Mesendoderm (in vitro differentiated cells): ENCODE results near the gene VWA2.

Experiments
- DNase-seq: peaks from one replicate; pipeline ENCODE4 v3.0.0; 2013
- H2AK5ac ChIP-seq: 2 replicates; pipeline ENCODE4 v1.6.1; 2013; ENCODE audit warnings: low read length, inconsistent platforms
- H2BK120ac ChIP-seq: 2 replicates; pipeline ENCODE4 v1.6.1; 2013; ENCODE audit warnings: low read depth, mild to moderate bottlenecking, low read length, moderate library complexity, mixed read lengths
- H2BK15ac ChIP-seq: replicated peaks from 2 replicates; pipeline ENCODE4 v1.6.1; 2013; ENCODE audit warnings: low read depth, mild to moderate bottlenecking, moderate library complexity
- H2BK5ac ChIP-seq: 2 replicates; pipeline ENCODE4 v1.6.1; 2013; ENCODE audit warnings: low read length, inconsistent platforms
- H3K18ac ChIP-seq: 2 replicates; pipeline ENCODE4 v1.6.1; 2013; ENCODE audit warnings: mild to moderate bottlenecking, low read length, mixed read lengths
- H3K23ac ChIP-seq: one replicate; pipeline ENCODE4 v1.6.1; 2013; ENCODE audit warnings: low read length
- H3K27ac ChIP-seq: 2 replicates; pipeline ENCODE4 v1.5.1; 2013; ENCODE audit warnings: low read depth, mild to moderate bottlenecking, inconsistent platforms, low read length, moderate library complexity
- H3K27me3 ChIP-seq: 2 replicates; pipeline ENCODE4 v1.6.1; 2013; ENCODE audit warnings: low read length, control low read depth, mild to moderate bottlenecking, inconsistent platforms; ENCODE audit not compliant: insufficient read depth, poor library complexity
- H3K36me3 ChIP-seq: 2 replicates; pipeline ENCODE4 v1.6.1; 2013; ENCODE audit warnings: low read length, inconsistent platforms; ENCODE audit not compliant: control insufficient read depth, insufficient read depth
- H3K4ac ChIP-seq: one replicate; pipeline ENCODE4 v1.6.1; 2013; ENCODE audit warnings: low read depth, mild to moderate bottlenecking, low read length, moderate library complexity
- H3K4me1 ChIP-seq: 2 replicates; pipeline ENCODE4 v1.6.1; 2013; ENCODE audit warnings: low read depth, low read length, inconsistent platforms; ENCODE audit not compliant: control insufficient read depth
- H3K4me2 ChIP-seq: 2 replicates; pipeline ENCODE4 v1.6.1; 2013; ENCODE audit warnings: low read length
- H3K4me3 ChIP-seq: 2 replicates; pipeline ENCODE4 v1.5.1; 2013; ENCODE audit warnings: mild to moderate bottlenecking, low read length
- H3K56ac ChIP-seq: one replicate; pipeline ENCODE4 v1.6.1; 2013; ENCODE audit warnings: low read length
- H3K79me1 ChIP-seq: 2 replicates; pipeline ENCODE4 v1.6.1; 2013; ENCODE audit warnings: low read length, inconsistent platforms
- H3K79me2 ChIP-seq: 2 replicates; pipeline ENCODE4 v1.6.1; 2013; ENCODE audit warnings: mild to moderate bottlenecking, low read length; ENCODE audit not compliant: control insufficient read depth, insufficient read depth
- H3K9ac ChIP-seq: 2 replicates; pipeline ENCODE4 v1.6.1; 2013; ENCODE audit warnings: low read length, inconsistent platforms
- H4K5ac ChIP-seq: one replicate; pipeline ENCODE4 v1.6.1; 2013; ENCODE audit warnings: low read length
- H4K8ac ChIP-seq: one replicate; pipeline ENCODE4 v1.6.1; 2013; ENCODE audit warnings: low read depth, mild to moderate bottlenecking, control low read depth, low read length, moderate library complexity
- WGBS: extraction: QIAGEN DNeasy Blood & Tissue Kit; methylation state at CpG from one replicate; pipeline ENCODE4 v1.1.7; 2013; ENCODE audit warnings: low lambda C conversion rate, missing lambda C conversion rate; ENCODE audit not compliant: insufficient coverage; ENCODE audit errors: extremely low coverage; 5-methylcytosine and 5-hydroxymethylcytosine counted together

VWA2 gene

GRCh38 chr10:114336823-114337509 lies 97.9 kb downstream of the VWA2 start:
- Histone ChIP-seq H3K36me3 (no peaks in the 10 kb centered on the region), H3K4me2 (no peak overlapping the region), H3K27ac (no peak overlapping the region), H4K8ac (no peak overlapping the region), H3K56ac (no peak overlapping the region), H3K27me3 (no peaks in the 10 kb centered on the region), H3K23ac (peak overlapping the region; percentile 68), H3K4me1 (no peaks in the 10 kb centered on the region), H2BK120ac (no peak overlapping the region), H3K79me2 (no peaks in the 10 kb centered on the region), H4K5ac (no peak overlapping the region), H2BK5ac (no peak overlapping the region), H3K4me3 (no peak overlapping the region), H3K79me1 (no peaks in the 10 kb centered on the region), H2BK15ac (no peak overlapping the region), H3K18ac (no peak overlapping the region), H3K9ac (no peak overlapping the region), H2AK5ac (no peak overlapping the region), H3K4ac (no peak overlapping the region)
- WGBS = no CpG with 5 or more reads among the region's 10 CpGs
- no peak for DNase-seq

GRCh38 chr10:114337510-114338462 lies 98.7 kb downstream of the VWA2 start:
- peak; percentile 68 for DNase-seq
- no peaks in the 10 kb centered on the region for H3K79me1 ChIP-seq
- no peak overlapping the region for H2BK120ac ChIP-seq
- H3K56ac ChIP-seq = no peak overlapping the region
- H3K9ac ChIP-seq = no peak overlapping the region
- H3K4me1 ChIP-seq = no peaks in the 10 kb centered on the region
- H2BK15ac ChIP-seq = no peak overlapping the region
- H4K5ac ChIP-seq = no peak overlapping the region
- no peak overlapping the region for H3K4ac ChIP-seq
- no peak overlapping the region for H3K4me2 ChIP-seq
- no peak overlapping the region for H3K18ac ChIP-seq
- H2AK5ac ChIP-seq = no peak overlapping the region
- H3K23ac ChIP-seq = peak overlapping the region; percentile 68
- no peak overlapping the region for H3K27ac ChIP-seq
- no CpG with 5 or more reads among the region's 19 CpGs for WGBS
- no peak overlapping the region for H2BK5ac ChIP-seq
- no peak overlapping the region for H4K8ac ChIP-seq
- H3K27me3 ChIP-seq = no peaks in the 10 kb centered on the region
- no peak overlapping the region for H3K4me3 ChIP-seq
- no peaks in the 10 kb centered on the region for H3K36me3 ChIP-seq
- H3K79me2 ChIP-seq = no peaks in the 10 kb centered on the region

- no peak overlapping the region for H3K18ac ChIP-seq
- no peak overlapping the region for H3K23ac ChIP-seq
- no peak overlapping the region for H2BK120ac ChIP-seq
- no peak overlapping the region for H4K5ac ChIP-seq
- no peaks in the 10 kb centered on the region for H3K79me2 ChIP-seq
- H3K27ac ChIP-seq = no peak overlapping the region
- no peak overlapping the region for H3K9ac ChIP-seq
- no peak overlapping the region for H3K56ac ChIP-seq
- H4K8ac ChIP-seq = no peak overlapping the region
- no peak overlapping the region for H2BK5ac ChIP-seq
- DNase-seq = no peak
- H2AK5ac ChIP-seq = no peak overlapping the region
- no peaks in the 10 kb centered on the region for H3K4me1 ChIP-seq
- H3K4me2 ChIP-seq = no peak overlapping the region
- no peaks in the 10 kb centered on the region for H3K79me1 ChIP-seq
- no peak overlapping the region for H2BK15ac ChIP-seq
- H3K27me3 ChIP-seq = no peaks in the 10 kb centered on the region
- no CpG with 5 or more reads among the region's 8 CpGs for WGBS
- H3K36me3 ChIP-seq = no peaks in the 10 kb centered on the region
- H3K4me3 ChIP-seq = no peak overlapping the region
- H3K4ac ChIP-seq = no peak overlapping the region
Observed at GRCh38 chr10:114340816-114341215, 101.8 kb downstream of the VWA2 start.
